GM19328 (cell line): ENCODE results near the gene CARD10.

Source experiments
- ATAC-seq: cut with Tn5 transposase; IDR thresholded peaks from one replicate; pipeline ENCODE4 v1.9.1; 2021; ENCODE audit warnings: mild to moderate bottlenecking, moderate library complexity; ENCODE audit not compliant: unreplicated experiment

Gene CARD10

DNA sequence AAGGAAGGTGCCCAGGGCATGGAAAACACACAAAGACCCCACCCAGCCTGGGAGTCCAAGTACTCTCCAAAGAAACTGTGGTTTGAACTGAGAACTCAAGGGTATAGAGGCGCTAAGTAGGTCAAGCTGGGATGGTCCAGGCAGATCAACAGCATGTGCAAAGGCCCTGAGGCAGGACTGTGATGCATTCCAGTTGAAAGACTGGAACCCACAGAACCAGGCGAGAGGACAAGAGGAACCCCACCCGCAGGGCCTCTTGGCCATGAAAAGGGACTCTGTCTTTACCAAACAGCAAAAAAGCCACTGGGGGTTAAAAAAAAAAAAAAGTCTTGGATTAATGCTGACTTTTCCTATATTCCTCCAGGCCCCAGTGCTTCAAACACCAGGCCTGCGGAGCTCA, 14.3 kb downstream of the CARD10 start:
- ATAC-seq = no peak

- no peak for ATAC-seq
Observed at GRCh38 chr22:37503850-37504249, 15.4 kb downstream of the CARD10 start.

DNA sequence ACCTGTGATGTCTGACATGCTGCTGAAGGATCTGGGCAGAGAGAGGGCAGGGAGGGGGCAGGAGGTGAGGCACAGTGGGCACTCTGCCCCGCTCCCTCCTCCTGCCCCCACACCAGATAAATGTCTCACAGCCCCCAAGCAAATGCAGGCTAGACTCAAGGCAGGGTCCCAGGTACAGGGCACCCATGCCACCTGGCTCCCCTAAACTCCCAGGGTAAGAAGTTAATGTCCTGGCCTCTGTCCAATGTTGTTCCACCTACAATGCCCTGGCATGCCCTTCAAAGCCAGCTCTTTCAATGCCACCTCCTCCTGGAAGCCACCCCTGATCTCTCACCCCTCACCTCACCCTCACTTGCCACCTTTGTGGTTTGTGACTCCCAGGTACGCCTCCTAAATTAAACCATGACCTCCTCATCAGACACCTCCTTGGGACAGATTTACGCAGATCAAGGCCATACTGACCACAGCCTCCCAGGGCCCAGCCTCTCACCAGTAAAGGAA, 16.0 kb downstream of the CARD10 start:
- no peak for ATAC-seq

GRCh38 chr22:37502342-37503182, 16.7 kb downstream of the CARD10 start:
- no peak for ATAC-seq

- ATAC-seq = no peak
Observed at GRCh38 chr22:37501610-37502341, 17.4 kb downstream of the CARD10 start.

- no peak for ATAC-seq
Observed at GRCh38 chr22:37500745-37501609, 18.2 kb downstream of the CARD10 start.

- no peak for ATAC-seq
Observed at GRCh38 chr22:37499789-37500540, 19.2 kb downstream of the CARD10 start.

GRCh38 chr22:37499027-37499707, 20.0 kb downstream of the CARD10 start:
- no peak for ATAC-seq

GRCh38 chr22:37498289-37498909, 20.8 kb downstream of the CARD10 start:
- no peak for ATAC-seq

- ATAC-seq = no peak
Observed at GRCh38 chr22:37497062-37497599, 22.1 kb downstream of the CARD10 start.

DNA sequence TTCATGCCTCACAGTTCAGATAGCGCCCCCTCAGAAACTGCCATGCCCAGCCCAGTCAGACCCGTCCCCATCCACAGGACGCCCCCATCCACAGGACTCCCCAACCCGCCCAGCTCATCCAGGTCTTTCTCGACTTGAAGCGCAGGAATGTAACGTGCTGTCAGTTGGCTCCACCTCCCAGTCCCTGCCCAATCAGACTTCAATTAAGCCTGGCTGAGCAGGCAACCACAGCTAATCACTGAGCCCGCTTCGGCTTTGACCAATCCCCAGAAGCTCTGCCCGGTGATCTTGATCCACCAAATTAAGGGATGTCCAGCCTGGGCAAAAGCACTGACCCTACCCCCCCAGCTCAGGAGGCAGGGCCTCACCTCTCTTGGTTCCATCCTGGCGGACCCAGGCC, 22.6 kb downstream of the CARD10 start:
- ATAC-seq = no peak

- ATAC-seq = no peak
Observed at GRCh38 chr22:37493979-37494378, 25.2 kb downstream of the CARD10 start.

- no peak for ATAC-seq
Observed at GRCh38 chr22:37492428-37493344, 26.5 kb downstream of the CARD10 start.

- ATAC-seq = no peak
Observed at GRCh38 chr22:37491559-37492427, 27.4 kb downstream of the CARD10 start.

GRCh38 chr22:37491106-37491505, 28.1 kb downstream of the CARD10 start:
- ATAC-seq = no peak

DNA sequence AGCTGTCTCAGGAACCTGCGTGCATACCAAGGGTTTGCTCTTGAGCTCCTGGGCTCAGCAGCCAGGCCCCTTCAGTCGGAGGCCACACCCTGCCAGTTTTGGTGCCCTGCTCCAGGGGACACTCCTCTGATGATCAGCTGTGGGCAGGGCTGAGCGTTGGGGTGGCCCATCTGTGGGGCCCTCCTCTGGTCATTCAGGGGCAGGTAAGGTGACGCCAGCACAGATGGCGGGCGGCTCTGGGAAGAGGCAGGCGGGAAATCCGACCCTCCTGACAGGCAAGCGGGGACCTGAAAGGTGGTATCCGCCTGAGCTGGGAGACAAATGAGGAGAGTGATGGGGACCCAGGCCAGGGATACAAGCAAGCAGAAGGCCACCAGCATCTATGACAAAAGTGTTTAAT, 29.2 kb downstream of the CARD10 start:
- ATAC-seq = no peak
